Activated CD4-positive, alpha-beta T cell treated with anti-CD3 and anti-CD28 coated beads, Interleukin-2, amount 10 ng/mL, durations not matched to agents 7 days and 5 days (primary cell): ENCODE data around the gene BLVRA. TPM values are rescaled to one million over a fixed set of nuclear protein-coding genes. Genes with fewer than 3 reads are reported as not detected.

Source experiments
- total RNA-seq, 2 experiments: library from RNA; stranded (reverse); gene quantifications; one replicate each; pipeline ENCODE4 v1.2.3, GENCODE V29; 2021

Gene BLVRA
- total RNA-seq, 2 experiments from 2014 or later = 22.0 to 29.4 TPM

Other genes with a start within 250 kb of the BLVRA start
- gene STK17A, start 175.6 kb upstream of the BLVRA start, total RNA-seq = 10 to 100 TPM; 74.4 to 74.8 TPM
- 10 to 100 TPM; 44.8 to 47.1 TPM for gene COA1, start 29.2 kb upstream of the BLVRA start, total RNA-seq
- gene MRPS24, start 110.8 kb downstream of the BLVRA start, total RNA-seq = 10 to 100 TPM; 77.6 to 84.0 TPM
- 10 to 100 TPM; 23.4 to 27.1 TPM for gene URGCP, start 147.9 kb downstream of the BLVRA start, total RNA-seq
- 1 to 10 TPM; 7.8 to 8.0 TPM for gene UBE2D4, start 167.8 kb downstream of the BLVRA start, total RNA-seq
- not detected for gene SPDYE1, start 239.2 kb downstream of the BLVRA start, total RNA-seq